Neural progenitor cell (in vitro differentiated cells): Measurements from ENCODE around the gene CCDC63. TPM values are rescaled to one million over a fixed set of nuclear protein-coding genes. Genes with fewer than 3 reads are reported as not detected.

Experiments used
- DNase-seq: peaks from one replicate; pipeline ENCODE4 v3.0.0-alpha.2; 2016; ENCODE audit warnings: low spot score
- H2AFZ ChIP-seq: fragments of 200-600 bp; sonication (generic); replicated peaks from 2 replicates; pipeline ENCODE4 v1.6.1; 2016; ENCODE audit warnings: antibody characterized with exemption
- H3F3A ChIP-seq: fragments of 200-600 bp; sonication (generic); 2 replicates; pipeline ENCODE4 v1.6.1; 2016; ENCODE audit warnings: antibody characterized with exemption, low read depth
- H3K27ac ChIP-seq: fragments of 200-600 bp; sonication (generic); 2 replicates; pipeline ENCODE4 v1.5.1; 2016; ENCODE audit warnings: mild to moderate bottlenecking
- H3K27me3 ChIP-seq: fragments of 200-600 bp; sonication (generic); 2 replicates; pipeline ENCODE4 v1.6.1; 2016; ENCODE audit warnings: mild to moderate bottlenecking, moderate library complexity
- H3K36me3 ChIP-seq: fragments of 200-600 bp; sonication (generic); 2 replicates; pipeline ENCODE4 v1.5.1; 2016
- H3K4me1 ChIP-seq: fragments of 200-600 bp; sonication (generic); 2 replicates; pipeline ENCODE4 v1.6.1; 2016; ENCODE audit warnings: mixed run types
- H3K4me2 ChIP-seq: fragments of 200-600 bp; sonication (generic); 2 replicates; pipeline ENCODE4 v1.6.1; 2016
- H3K4me3 ChIP-seq: fragments of 200-600 bp; sonication (generic); 2 replicates; pipeline ENCODE4 v1.5.1; 2016
- H3K79me2 ChIP-seq: fragments of 200-600 bp; sonication (generic); 2 replicates; pipeline ENCODE4 v1.6.1; 2016; ENCODE audit warnings: low read depth
- H3K9ac ChIP-seq: fragments of 200-600 bp; sonication (generic); 2 replicates; pipeline ENCODE4 v1.6.1; 2016
- H3K9me3 ChIP-seq: fragments of 200-600 bp; sonication (generic); 2 replicates; pipeline ENCODE4 v1.5.1; 2016; ENCODE audit warnings: low read depth
- H4K20me1 ChIP-seq: fragments of 200-600 bp; sonication (generic); 2 replicates; pipeline ENCODE4 v1.6.1; 2016; ENCODE audit warnings: low read depth
- H3K27ac Mint-ChIP-seq: 3 replicates; pipeline ENCODE4 v1.8.0; 2021; ENCODE audit warnings: mixed read lengths
- H3K27me3 Mint-ChIP-seq: 2 replicates; pipeline ENCODE4 v1.8.0; 2022; ENCODE audit warnings: low read depth, mild to moderate bottlenecking, inconsistent platforms, moderate library complexity, mixed read lengths; ENCODE audit not compliant: insufficient read depth
- H3K36me3 Mint-ChIP-seq: 3 replicates; pipeline ENCODE4 v1.8.0; 2021; ENCODE audit warnings: mixed read lengths
- H3K4me1 Mint-ChIP-seq: 3 replicates; pipeline ENCODE4 v1.8.0; 2021; ENCODE audit warnings: mixed read lengths
- H3K4me3 Mint-ChIP-seq: 3 replicates; pipeline ENCODE4 v1.8.0; 2021; ENCODE audit warnings: mild to moderate bottlenecking, moderate library complexity, mixed read lengths
- H3K9me3 Mint-ChIP-seq: 3 replicates; pipeline ENCODE4 v1.8.0; 2020; ENCODE audit warnings: mixed read lengths
- CTCF ChIP-seq: fragments of 200-600 bp; sonication (generic); IDR thresholded peaks from 2 replicates; pipeline ENCODE4 v1.5.1; 2017; ENCODE audit warnings: antibody characterized with exemption, mild to moderate bottlenecking
- EZH2 ChIP-seq: fragments of 200-600 bp; sonication (generic); IDR thresholded peaks from 2 replicates; pipeline ENCODE4 v1.6.1; 2017; ENCODE audit warnings: antibody characterized with exemption, mild to moderate bottlenecking, moderate library complexity
- EZH2phosphoT487 ChIP-seq: fragments of 200-600 bp; sonication (generic); IDR thresholded peaks from 2 replicates; pipeline ENCODE4 v1.6.1; 2017; ENCODE audit warnings: antibody characterized with exemption
- total RNA-seq: library from RNA; depleted of rRNA; stranded (reverse); fragments of >200 nt; gene quantifications from 2 replicates; pipeline ENCODE4 v1.2.3, GENCODE V29; 2015; ENCODE audit warnings: low replicate concordance

The CCDC63 gene
- total RNA-seq, 1 donor from 2014 or later, result 0.24 TPM

GRCh38 chr12:110888256-110888991 is 41.6 kb downstream of the CCDC63 start:
- Histone ChIP-seq H3K27ac (no peak overlapping the region), H3K4me3 (no peak overlapping the region), H2AFZ (no peak overlapping the region), H3K9ac (no peak overlapping the region), H3K4me1 (peaks cover 8% of the 10 kb centered on the region), H3K9me3 (no peaks in the 10 kb centered on the region), H3K79me2 (no peaks in the 10 kb centered on the region), H3K27me3 (no peaks in the 10 kb centered on the region), H3K4me2 (no peak overlapping the region), H4K20me1 (no peaks in the 10 kb centered on the region), H3K36me3 (no peaks in the 10 kb centered on the region), H3F3A (peaks cover 8% of the 10 kb centered on the region)
- Mint-ChIP-seq H3K27me3 (peaks cover 16% of the 10 kb centered on the region), H3K4me3 (no peak overlapping the region), H3K4me1 (peaks cover 14% of the 10 kb centered on the region), H3K9me3 (no peaks in the 10 kb centered on the region), H3K36me3 (no peaks in the 10 kb centered on the region), H3K27ac (no peak overlapping the region)
- no peak for DNase-seq
- TF ChIP-seq EZH2phosphoT487, result no peak
- TF ChIP-seq CTCF, result no peak
- no peak for TF ChIP-seq EZH2

GRCh38 chr12:110889361-110889760 is 42.6 kb downstream of the CCDC63 start:
- Histone ChIP-seq H4K20me1 (no peaks in the 10 kb centered on the region), H3K36me3 (no peaks in the 10 kb centered on the region), H3K9me3 (no peaks in the 10 kb centered on the region), H2AFZ (no peak overlapping the region), H3K27me3 (no peaks in the 10 kb centered on the region), H3K4me2 (no peak overlapping the region), H3K4me3 (no peak overlapping the region), H3K27ac (no peak overlapping the region), H3K4me1 (peaks cover 8% of the 10 kb centered on the region), H3F3A (peaks cover 8% of the 10 kb centered on the region), H3K9ac (no peak overlapping the region), H3K79me2 (no peaks in the 10 kb centered on the region)
- no peak for DNase-seq
- H3K9me3 Mint-ChIP-seq, result no peaks in the 10 kb centered on the region
- TF ChIP-seq EZH2phosphoT487 (no peak), EZH2 (no peak), CTCF (no peak)
- no peaks in the 10 kb centered on the region for H3K36me3 Mint-ChIP-seq
- peak overlapping the region; percentile 48 for H3K4me3 Mint-ChIP-seq
- peaks cover 16% of the 10 kb centered on the region for H3K27me3 Mint-ChIP-seq
- H3K4me1 Mint-ChIP-seq, result peaks cover 15% of the 10 kb centered on the region
- H3K27ac Mint-ChIP-seq, result no peak overlapping the region

GRCh38 chr12:110893956-110894355 is 47.2 kb downstream of the CCDC63 start:
- Histone ChIP-seq H3K4me3 (peak overlapping the region; percentile 42), H3K4me2 (peak overlapping the region; percentile 86), H3K27me3 (no peaks in the 10 kb centered on the region), H3K4me1 (no peaks in the 10 kb centered on the region), H3K79me2 (no peaks in the 10 kb centered on the region), H3K9ac (no peak overlapping the region), H3K36me3 (no peaks in the 10 kb centered on the region), H3K27ac (no peak overlapping the region), H4K20me1 (no peaks in the 10 kb centered on the region), H2AFZ (peak overlapping the region; percentile 100), H3K9me3 (no peaks in the 10 kb centered on the region), H3F3A (no peaks in the 10 kb centered on the region)
- DNase-seq, result no peak
- H3K4me3 Mint-ChIP-seq, result no peak overlapping the region
- H3K27me3 Mint-ChIP-seq, result peaks cover 16% of the 10 kb centered on the region
- no peak overlapping the region for H3K27ac Mint-ChIP-seq
- H3K9me3 Mint-ChIP-seq, result no peaks in the 10 kb centered on the region
- H3K36me3 Mint-ChIP-seq, result no peaks in the 10 kb centered on the region
- peaks cover 12% of the 10 kb centered on the region for H3K4me1 Mint-ChIP-seq
- TF ChIP-seq EZH2, result no peak
- TF ChIP-seq EZH2phosphoT487, result no peak
- TF ChIP-seq CTCF, result no peak
